ENCODE data around the gene NGLY1.

Gene NGLY1

DNA sequence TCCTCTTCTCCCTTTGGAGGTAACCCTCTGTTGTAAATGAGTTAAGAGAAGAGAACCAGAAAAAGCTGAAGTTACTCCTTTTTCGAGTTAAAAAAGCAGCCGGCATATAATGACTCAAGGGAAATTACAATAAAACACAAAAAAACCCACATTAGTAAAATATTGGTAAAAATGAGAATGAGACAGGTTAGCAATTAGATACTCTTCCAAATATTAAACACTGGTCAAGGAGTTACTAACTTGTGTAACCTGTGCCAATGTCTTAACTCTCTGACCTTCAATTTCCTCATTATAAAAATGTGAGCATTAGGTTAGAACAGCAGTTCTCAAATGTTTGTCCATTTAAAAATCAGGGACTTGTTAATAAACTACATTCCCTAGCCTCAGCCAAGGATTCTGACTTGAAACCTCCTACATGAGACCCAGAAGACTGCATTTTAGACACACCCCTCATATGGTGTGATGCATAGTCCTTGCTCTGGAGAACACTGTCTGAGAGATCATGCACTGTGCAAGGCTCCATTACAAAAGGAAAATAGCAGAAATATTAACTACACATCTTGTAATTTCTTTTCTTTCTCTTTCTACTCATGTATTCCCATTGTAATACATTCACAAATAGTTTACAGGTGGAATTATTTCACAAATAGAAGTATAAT lies 75.8 kb downstream of the NGLY1 start:
- DNase-seq = no peak

- no peak for DNase-seq
These were observed 77.0 kb downstream of the NGLY1 start for GRCh38 chr3:25706213-25706612.

DNA sequence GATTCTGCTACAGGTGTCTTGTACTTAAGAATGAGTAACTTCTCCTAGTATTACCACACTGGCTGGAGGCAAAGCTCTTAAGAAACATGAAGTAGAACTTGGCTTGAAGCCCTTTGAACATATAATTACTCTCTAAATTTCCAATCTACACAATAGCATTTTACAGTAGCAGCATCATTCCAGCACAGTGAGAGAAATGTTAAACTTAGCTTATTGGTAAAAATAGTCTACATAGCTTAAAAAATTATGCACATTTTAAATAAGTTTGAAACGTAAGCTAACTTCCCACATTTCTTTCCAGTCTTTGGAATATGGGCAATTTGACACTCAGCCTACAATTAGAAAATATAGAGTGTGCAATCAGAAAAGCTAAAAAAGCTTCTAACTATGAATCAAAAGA lies 85.7 kb downstream of the NGLY1 start:
- DNase-seq = no peak

DNA sequence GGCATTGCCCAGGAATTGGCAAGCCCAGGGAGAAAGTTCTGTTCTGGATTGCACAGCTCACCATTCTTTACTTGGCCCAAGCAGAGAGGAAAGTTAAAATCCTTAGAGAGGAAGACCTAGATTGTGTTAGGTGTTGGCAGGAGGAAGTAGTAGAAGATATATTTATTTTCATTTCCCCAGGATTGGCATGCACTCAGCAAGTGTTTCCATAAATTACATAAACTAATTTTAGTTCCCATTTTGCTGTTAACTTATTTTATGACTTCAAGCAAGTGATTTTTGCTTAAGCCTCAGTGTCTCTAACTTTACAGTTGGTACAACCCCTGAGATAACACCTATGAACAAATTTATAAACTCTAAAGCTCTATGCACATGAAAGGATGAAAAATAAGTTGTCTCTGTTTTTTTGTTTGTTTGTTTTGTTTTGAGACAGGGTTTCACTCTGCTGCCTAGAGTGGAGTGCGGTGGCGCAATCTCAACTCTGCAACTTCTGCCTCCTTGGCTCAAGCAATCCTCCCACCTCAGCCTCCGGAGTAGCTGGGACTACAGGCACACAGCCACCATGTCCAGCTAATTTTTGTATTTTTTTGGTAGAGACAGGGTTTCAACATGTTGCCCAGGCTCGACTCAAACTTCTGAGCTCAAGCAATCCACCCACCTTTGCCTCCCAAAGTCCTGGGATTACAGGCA lies 87.4 kb downstream of the NGLY1 start:
- DNase-seq = no peak

DNA sequence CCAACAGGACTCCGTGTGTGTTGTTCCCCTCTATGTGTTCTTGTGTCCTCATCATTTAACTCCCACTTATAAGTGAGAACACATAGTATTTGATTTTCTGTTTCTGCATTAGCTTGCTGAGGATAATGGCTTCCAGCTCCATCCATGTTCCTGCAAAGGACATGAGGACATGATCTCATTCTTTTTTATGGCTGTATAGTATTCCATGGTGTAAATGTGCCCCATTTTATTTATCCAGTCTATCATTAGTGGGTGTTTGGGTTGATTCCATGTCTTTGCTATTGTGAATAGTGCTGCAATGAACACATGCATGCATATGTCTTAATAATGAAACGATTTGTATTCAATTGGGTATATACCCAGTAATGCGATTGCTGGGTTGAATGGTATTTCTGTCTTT lies 90.0 kb downstream of the NGLY1 start:
- DNase-seq = no peak

GRCh38 chr3:25692341-25692740 lies 90.9 kb downstream of the NGLY1 start:
- DNase-seq = no peak

DNA sequence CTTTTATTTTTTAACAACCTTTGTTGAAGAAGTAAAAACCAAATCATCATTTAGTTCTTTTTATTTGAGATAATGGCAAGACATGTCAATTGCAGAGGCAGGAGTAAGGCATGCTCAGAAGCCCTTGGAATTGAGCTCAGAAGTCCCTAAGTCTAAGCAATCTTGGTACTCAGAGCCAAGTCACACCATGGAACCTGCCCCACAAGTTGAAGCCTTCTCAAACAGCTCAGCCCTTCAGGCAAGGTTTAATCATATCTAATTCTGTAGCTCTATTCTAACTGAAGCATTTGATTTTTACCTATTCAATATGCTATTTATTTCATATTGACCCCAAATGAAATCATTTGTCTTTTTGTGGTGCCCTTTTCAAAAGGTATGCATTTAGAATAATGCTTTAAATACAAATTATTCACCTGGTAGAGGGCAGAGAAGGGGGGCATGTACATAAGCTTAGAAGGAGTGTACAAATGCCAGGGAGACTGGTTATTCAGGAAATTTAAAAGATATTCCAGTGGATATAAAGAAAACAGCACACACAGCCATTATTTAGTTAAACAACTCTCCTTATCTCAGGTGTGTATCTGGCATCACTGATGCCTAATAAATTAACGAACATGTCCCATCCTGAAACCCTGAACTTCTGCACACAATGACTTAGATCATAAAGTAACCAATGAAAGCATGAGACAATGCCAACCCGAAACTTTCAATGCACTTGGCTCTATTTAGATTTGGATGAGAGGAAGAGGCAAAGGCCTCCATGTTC lies 92.3 kb downstream of the NGLY1 start:
- DNase-seq = no peak

- no peak for DNase-seq
These were observed 94.0 kb downstream of the NGLY1 start for GRCh38 chr3:25689226-25689625.

DNA sequence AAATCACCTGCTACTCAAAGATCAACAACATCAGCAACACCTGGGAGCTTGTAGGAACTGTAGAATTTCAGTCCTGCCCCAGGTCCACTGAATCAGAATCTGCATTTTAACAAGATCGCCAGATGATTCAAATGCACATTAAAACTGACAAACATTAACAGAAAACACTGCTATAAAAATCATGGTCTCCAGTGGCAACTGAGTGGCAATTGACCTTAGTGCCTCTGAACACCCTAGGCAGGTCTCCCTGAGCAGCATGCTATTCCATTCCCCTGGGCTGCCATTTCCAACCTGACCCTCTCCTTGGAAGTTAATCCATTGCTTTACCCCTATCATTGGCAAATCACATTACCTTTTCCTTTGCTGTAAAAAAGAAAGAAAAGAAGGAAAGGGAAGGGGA lies 95.5 kb downstream of the NGLY1 start:
- DNase-seq = no peak

GRCh38 chr3:25686766-25687165 lies 96.5 kb downstream of the NGLY1 start:
- no peak for DNase-seq

GRCh38 chr3:25683882-25684281 lies 99.4 kb downstream of the NGLY1 start:
- no peak for DNase-seq

DNA sequence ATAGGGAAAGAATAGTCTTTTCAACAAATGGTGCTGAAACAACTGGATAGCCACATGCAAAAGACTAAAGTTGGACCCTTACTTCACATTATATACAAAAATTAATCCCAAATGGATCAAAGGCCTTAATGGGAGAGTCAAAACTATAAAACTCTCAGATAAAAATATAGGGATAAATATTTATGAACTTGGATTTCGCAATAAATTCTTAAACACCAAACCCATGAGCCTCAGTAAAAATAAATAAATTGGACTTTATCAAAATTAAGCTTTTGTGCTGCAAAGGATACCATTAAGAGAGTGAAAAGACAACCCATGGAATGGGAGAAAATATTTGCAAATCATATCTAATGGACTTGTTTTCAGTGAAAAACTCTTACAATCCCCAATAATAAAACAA lies 99.8 kb downstream of the NGLY1 start:
- no peak for DNase-seq

- DNase-seq = no peak
These were observed 103.5 kb downstream of the NGLY1 start for GRCh38 chr3:25679642-25680302.

GRCh38 chr3:25679166-25679565 lies 104.1 kb downstream of the NGLY1 start:
- DNase-seq = no peak

GRCh38 chr3:25678581-25678980 lies 104.7 kb downstream of the NGLY1 start:
- DNase-seq = no peak

DNA sequence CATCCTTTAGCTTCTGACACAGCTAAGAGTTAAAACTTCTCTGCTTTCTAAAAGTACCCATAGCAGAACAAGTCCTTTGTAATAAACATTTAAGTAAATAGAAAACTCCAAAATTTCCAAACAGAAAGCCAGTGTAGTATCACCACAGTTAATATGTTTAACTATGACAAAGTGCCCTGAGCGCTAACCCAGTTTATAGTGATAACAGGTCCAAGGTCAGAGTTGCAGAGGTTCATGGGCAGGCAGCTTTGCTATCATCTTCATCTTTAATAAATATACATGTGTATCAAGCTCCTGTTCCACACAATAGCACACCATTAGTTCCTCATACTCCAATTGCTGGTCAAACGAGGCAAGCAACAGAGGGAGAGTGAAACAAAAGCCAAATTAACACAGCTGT lies 106.1 kb downstream of the NGLY1 start:
- no peak for DNase-seq

DNA sequence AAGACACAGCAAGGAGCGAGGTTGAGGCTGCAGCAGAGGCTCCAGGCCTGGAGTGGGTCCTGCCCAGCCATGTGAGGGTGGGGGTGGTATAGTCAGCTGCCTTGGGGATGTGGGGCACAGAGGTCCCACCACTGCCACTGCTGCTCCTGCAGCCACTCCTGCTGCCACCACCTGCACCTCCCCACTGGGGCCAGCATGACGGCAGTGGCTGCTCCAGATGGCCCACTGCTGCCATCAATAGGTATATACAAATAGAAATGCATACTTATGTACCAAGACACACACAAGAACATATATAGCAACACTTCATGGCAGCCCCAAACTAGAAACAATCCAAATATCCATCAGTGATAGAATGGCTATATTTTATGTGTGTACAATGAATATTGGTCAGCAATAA lies 108.6 kb downstream of the NGLY1 start:
- DNase-seq = no peak

GRCh38 chr3:25673738-25674298 lies 109.4 kb downstream of the NGLY1 start:
- DNase-seq = no peak
